ENCODE measurements around the gene SLC25A20.

SLC25A20 gene

GRCh38 chr3:48898383-48899234 is at the start of gene SLC25A20:
SLC25A20 (minus strand) TSS chr3:48898882; CDS start chr3:48898794, 88 bp downstream.
- DNase-seq (ENCODE audit: low read depth in 2 of 2), result peak; percentile 84 to 89
- peak within 1 kb of the TSS; percentile 72 to 81 for H3K4me3 ChIP-seq (replicated peaks in 1 of 2; ENCODE audit: low read depth in 2 of 2, low read length in 2 of 2)
- no peak for TF ChIP-seq CTCF (IDR thresholded peaks at IDR 0.05; ENCODE audit: low read depth, low read length)

DNA sequence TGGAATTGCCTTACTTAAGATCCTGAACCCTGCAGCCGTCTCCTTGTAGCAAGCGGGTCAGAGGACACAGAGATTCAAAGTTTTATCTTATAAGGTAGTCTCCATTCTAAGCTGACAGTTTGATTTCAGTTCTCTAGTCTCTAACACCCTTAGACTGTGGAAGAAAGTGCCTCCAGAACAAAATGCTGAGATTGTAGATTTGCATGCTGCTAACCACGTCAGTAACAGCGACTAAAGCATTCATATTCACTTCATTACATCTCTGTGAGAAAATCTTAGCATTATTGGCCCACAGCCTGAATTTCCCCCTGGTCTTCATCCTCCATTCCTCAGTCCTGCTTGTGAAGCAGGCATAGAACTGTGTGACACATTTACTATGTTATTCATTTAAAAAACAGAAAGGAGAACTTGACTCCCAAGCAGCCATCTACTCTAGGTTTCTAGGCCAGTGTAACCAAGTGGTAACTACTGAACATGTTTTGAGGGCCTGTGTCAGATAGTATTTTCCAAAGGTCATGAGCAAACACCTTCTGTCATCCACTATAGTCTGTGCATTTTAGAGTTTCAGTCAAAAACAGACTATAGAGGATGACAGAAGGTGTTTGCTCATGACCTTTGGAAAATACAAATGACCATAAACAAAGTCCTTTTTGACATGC is 47.3 kb upstream of the SLC25A20 start:
- DNase-seq (ENCODE audit: low read depth in 2 of 2), result no peak
- H3K4me3 ChIP-seq (replicated peaks in 1 of 2; ENCODE audit: low read depth in 2 of 2, low read length in 2 of 2), result no peak overlapping the region
- no peak for TF ChIP-seq CTCF (IDR thresholded peaks at IDR 0.05; ENCODE audit: low read depth, low read length)

DNA sequence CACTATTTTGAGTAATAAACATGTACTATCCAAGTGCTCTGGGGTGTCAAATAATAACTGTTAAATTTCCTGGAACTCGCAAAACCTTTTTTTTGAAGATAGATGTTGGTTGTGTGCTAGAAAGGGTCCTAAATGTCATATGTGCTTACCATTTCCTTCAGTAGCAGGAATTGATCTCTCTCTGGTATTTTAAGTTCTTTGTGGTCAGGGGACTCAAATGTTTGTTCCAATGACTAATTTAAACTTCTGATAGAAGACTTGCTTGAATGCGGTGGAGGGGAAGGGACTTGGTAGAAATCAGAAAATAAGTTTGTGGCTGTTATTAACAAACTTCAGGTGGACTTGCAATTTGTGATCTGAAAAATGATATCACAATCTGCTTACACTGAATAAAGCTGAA is 46.8 kb upstream of the SLC25A20 start:
- H3K4me3 ChIP-seq (replicated peaks in 1 of 2; ENCODE audit: low read depth in 2 of 2, low read length in 2 of 2), result no peak overlapping the region
- DNase-seq (ENCODE audit: low read depth in 2 of 2), result no peak
- no peak for TF ChIP-seq CTCF (IDR thresholded peaks at IDR 0.05; ENCODE audit: low read depth, low read length)

GRCh38 chr3:48938689-48939088 is 40.0 kb upstream of the SLC25A20 start:
- no peak overlapping the region for H3K4me3 ChIP-seq (replicated peaks in 1 of 2; ENCODE audit: low read depth in 2 of 2, low read length in 2 of 2)
- no peak for DNase-seq (ENCODE audit: low read depth in 2 of 2)
- TF ChIP-seq CTCF (IDR thresholded peaks at IDR 0.05; ENCODE audit: low read depth, low read length), result no peak

DNA sequence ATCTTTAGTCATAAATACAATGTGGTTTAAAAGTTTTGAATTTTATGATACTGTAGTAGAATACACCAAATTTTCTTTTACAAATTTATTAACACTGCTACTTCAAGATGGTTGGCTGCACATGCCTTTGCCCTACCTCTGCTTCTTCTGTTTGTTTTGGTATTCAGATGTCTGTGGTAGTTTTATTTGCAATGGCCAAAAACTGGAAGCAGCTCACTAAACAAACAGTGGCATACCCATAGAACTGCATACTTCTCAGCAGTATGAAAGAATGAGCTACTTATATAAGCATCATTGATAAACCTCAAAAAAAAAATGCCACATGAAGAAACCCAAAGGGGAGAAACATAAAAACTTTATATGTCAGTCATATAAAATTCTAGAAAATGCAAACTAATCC is 39.5 kb upstream of the SLC25A20 start:
- DNase-seq (ENCODE audit: low read depth in 2 of 2), result no peak
- TF ChIP-seq CTCF (IDR thresholded peaks at IDR 0.05; ENCODE audit: low read depth, low read length), result no peak
- no peak overlapping the region for H3K4me3 ChIP-seq (replicated peaks in 1 of 2; ENCODE audit: low read depth in 2 of 2, low read length in 2 of 2)

DNA sequence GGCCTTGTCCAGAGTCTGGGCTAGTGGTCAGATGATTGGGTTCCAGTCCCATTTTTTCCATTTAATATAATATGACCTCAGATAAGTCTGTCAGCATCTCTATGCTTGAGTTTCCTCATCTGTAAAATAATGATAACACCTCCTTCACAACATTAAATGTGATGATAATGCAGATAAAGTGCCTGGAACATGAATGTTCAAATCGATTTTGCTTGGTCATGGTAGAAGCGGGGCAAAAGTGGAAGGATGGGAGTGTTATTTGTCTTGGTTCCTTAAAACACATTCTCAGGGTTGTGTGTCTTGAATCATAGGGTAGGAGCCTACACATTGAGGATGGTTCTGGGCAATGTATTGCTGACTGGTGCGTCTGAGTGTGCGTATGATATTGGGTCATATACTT is 36.8 kb upstream of the SLC25A20 start:
- DNase-seq (ENCODE audit: low read depth in 2 of 2), result no peak
- no peak for TF ChIP-seq CTCF (IDR thresholded peaks at IDR 0.05; ENCODE audit: low read depth, low read length)

More for the DNA sequence above, 36.8 kb upstream of the SLC25A20 start:
- H3K4me3 ChIP-seq (replicated peaks in 1 of 2; ENCODE audit: low read depth in 2 of 2, low read length in 2 of 2), result no peak overlapping the region
